Fibroblast of lung (primary cell): ENCODE data around the gene CCNG2. TPM values are rescaled to one million over a fixed set of nuclear protein-coding genes. Genes with fewer than 3 reads are reported as not detected.

Experiments used
- DNase-seq, 2 donors: peaks; one replicate each; pipeline versions ENCODE4 v3.0.0 to v3.0.0-alpha.2; 2010; ENCODE audit warnings: low read depth in 2 of 2
- H2AFZ ChIP-seq: 2 replicates; pipeline ENCODE4 v1.5.1; 2012; ENCODE audit warnings: low read length, control low read depth, inconsistent platforms
- H3K27ac ChIP-seq: 2 replicates; pipeline ENCODE4 v1.5.1; 2011; ENCODE audit warnings: low read length, control low read depth; ENCODE audit not compliant: insufficient read depth
- H3K27me3 ChIP-seq: 2 replicates; pipeline ENCODE4 v1.5.1; 2011; ENCODE audit warnings: mild to moderate bottlenecking, low read length; ENCODE audit not compliant: control insufficient read depth, insufficient read depth
- H3K36me3 ChIP-seq: 2 replicates; pipeline ENCODE4 v1.5.1; 2011; ENCODE audit warnings: low read length; ENCODE audit not compliant: control insufficient read depth, insufficient read depth
- H3K4me1 ChIP-seq: 2 replicates; pipeline ENCODE4 v1.5.1; 2011; ENCODE audit warnings: low read length; ENCODE audit not compliant: control insufficient read depth, insufficient read depth; ENCODE audit errors: extremely low read depth
- H3K4me2 ChIP-seq: 2 replicates; pipeline ENCODE4 v1.5.1; 2011; ENCODE audit warnings: low read length, control low read depth; ENCODE audit not compliant: insufficient read depth; ENCODE audit errors: extremely low read depth
- H3K4me3 ChIP-seq, 4 experiments: fragments of 200-600 bp in 1 of 4; sonication (generic) in 1 of 4; replicated peaks in 1 of 4; 2 replicates each; pipeline ENCODE4 v1.5.1; 2011 to 2016; ENCODE audit warnings: low read length in 4 of 4, low read depth in 3 of 4, mild to moderate bottlenecking in 3 of 4, control low read depth in 2 of 4, inconsistent platforms in 1 of 4, mixed read lengths in 1 of 4; ENCODE audit not compliant: insufficient read depth in 1 of 4; ENCODE audit errors: control extremely low read depth in 1 of 4
- H3K79me2 ChIP-seq: 2 replicates; pipeline ENCODE4 v1.5.1; 2012; ENCODE audit warnings: mild to moderate bottlenecking, low read length, inconsistent platforms; ENCODE audit not compliant: control insufficient read depth, insufficient read depth
- H3K9ac ChIP-seq: 2 replicates; pipeline ENCODE4 v1.5.1; 2011; ENCODE audit warnings: mild to moderate bottlenecking, low read length, control low read depth; ENCODE audit not compliant: insufficient read depth
- H3K9me3 ChIP-seq: 2 replicates; pipeline ENCODE4 v1.5.1; 2012; ENCODE audit warnings: low read depth, low read length; ENCODE audit not compliant: control insufficient read depth, insufficient read depth
- H4K20me1 ChIP-seq: 2 replicates; pipeline ENCODE4 v1.5.1; 2011; ENCODE audit warnings: low read length; ENCODE audit not compliant: control insufficient read depth, insufficient read depth; ENCODE audit errors: extremely low read depth
- CTCF ChIP-seq, 2 donors: IDR thresholded peaks in 1 of 2; conservative IDR thresholded peaks in 1 of 2; 1 replicate in 1 of 2; 2 replicates in 1 of 2; pipeline ENCODE4 v1.5.1; 2011 to 2012; ENCODE audit warnings: low read length in 2 of 2, control low read depth in 1 of 2, inconsistent platforms in 1 of 2, low read depth in 1 of 2, mild to moderate bottlenecking in 1 of 2
- EZH2 ChIP-seq: IDR thresholded peaks from 2 replicates; pipeline ENCODE4 v1.5.1; 2012; ENCODE audit warnings: low read length, control low read depth, mild to moderate bottlenecking; ENCODE audit errors: missing control alignments
- polyA plus RNA-seq, 2 donors: library from polyadenylated mRNA; depleted of rRNA in 1 of 2; stranded (reverse) in 1 of 2; unstranded in 1 of 2; fragments of >200 nt; gene quantifications; 2 replicates each; pipeline ENCODE4 v1.2.1, GENCODE V29; 2011 to 2012; ENCODE audit warnings: missing spikeins in 1 of 2
- total RNA-seq: library from RNA; depleted of rRNA; stranded (reverse); fragments of >200 nt; gene quantifications from 2 replicates; pipeline ENCODE4 v1.2.1, GENCODE V29; 2014

CCNG2 gene
- total and polyA plus RNA-seq, 2 donors (not counting 1 experiment from before 2014, with no cell fraction given): 20.1 to 30.3 TPM

GRCh38 chr4:77177199-77177598 is 20.2 kb downstream of the CCNG2 start:
- H3K36me3 ChIP-seq: no peaks in the 10 kb centered on the region
- peak in 1 of 2 donors; percentile 48 for DNase-seq

GRCh38 chr4:77178560-77178959 is 21.6 kb downstream of the CCNG2 start:
- H3K9ac ChIP-seq: no peak overlapping the region
- peaks cover 32% of the 10 kb centered on the region for H3K27me3 ChIP-seq
- no peaks in the 10 kb centered on the region for H3K9me3 ChIP-seq
- H3K27ac ChIP-seq: no peak overlapping the region
- no peak for DNase-seq
- no peaks in the 10 kb centered on the region for H3K4me1 ChIP-seq
- H3K4me2 ChIP-seq: no peak overlapping the region
- TF ChIP-seq EZH2: no peak
- no peak for TF ChIP-seq CTCF (conservative IDR thresholded peaks at IDR 0.05 in 1 of 2, IDR thresholded peaks at IDR 0.05 in 1 of 2; ENCODE audit: low read depth in 1 of 2, low read length in 2 of 2)
- no peaks in the 10 kb centered on the region for H3K36me3 ChIP-seq
- no peak overlapping the region for H3K4me3 ChIP-seq
- H4K20me1 ChIP-seq: no peaks in the 10 kb centered on the region
- no peak overlapping the region for H2AFZ ChIP-seq
- no peaks in the 10 kb centered on the region for H3K79me2 ChIP-seq

More at GRCh38 chr4:77177199-77177598, 20.2 kb downstream of the CCNG2 start:
- Histone ChIP-seq H3K9me3 (no peaks in the 10 kb centered on the region), H2AFZ (no peak overlapping the region), H3K9ac (no peak overlapping the region), H3K27me3 (peaks cover 28% of the 10 kb centered on the region), H4K20me1 (no peaks in the 10 kb centered on the region), H3K4me3 (no peak overlapping the region), H3K79me2 (no peaks in the 10 kb centered on the region), H3K4me1 (peaks cover 5% of the 10 kb centered on the region), H3K27ac (no peak overlapping the region), H3K4me2 (no peak overlapping the region)
- TF ChIP-seq EZH2 (no peak), CTCF (conservative IDR thresholded peaks at IDR 0.05 in 1 of 2, IDR thresholded peaks at IDR 0.05 in 1 of 2; ENCODE audit: low read depth in 1 of 2, low read length in 2 of 2) (no peak)

DNA sequence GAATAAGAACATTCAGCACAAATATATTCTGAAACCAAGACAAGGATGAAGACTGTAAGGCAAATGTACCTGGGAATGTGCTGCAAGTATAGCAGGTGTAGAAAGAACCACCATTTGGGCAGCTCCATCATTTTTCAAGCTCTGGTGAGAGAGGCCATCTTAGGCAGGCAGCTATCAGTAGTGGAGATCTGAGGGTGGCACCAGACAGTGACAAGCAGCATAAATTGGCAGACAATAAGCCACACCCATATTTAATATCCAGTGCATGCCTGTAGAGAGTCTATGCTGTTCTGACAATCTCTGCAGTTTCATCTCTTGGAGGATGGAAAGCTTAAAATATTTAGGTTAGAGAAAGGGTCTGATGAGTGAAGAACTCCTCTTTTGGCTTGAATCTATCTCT is 22.5 kb downstream of the CCNG2 start:
- no peaks in the 10 kb centered on the region for H3K36me3 ChIP-seq
- H3K4me3 ChIP-seq: no peak overlapping the region
- no peak for DNase-seq
- no peak overlapping the region for H3K9ac ChIP-seq
- H3K27ac ChIP-seq: no peak overlapping the region
- no peaks in the 10 kb centered on the region for H3K79me2 ChIP-seq
- H3K4me2 ChIP-seq: no peak overlapping the region
- TF ChIP-seq CTCF (conservative IDR thresholded peaks at IDR 0.05 in 1 of 2, IDR thresholded peaks at IDR 0.05 in 1 of 2; ENCODE audit: low read depth in 1 of 2, low read length in 2 of 2): no peak
- TF ChIP-seq EZH2: no peak
- H3K9me3 ChIP-seq: no peaks in the 10 kb centered on the region
- H4K20me1 ChIP-seq: no peaks in the 10 kb centered on the region
- no peak overlapping the region for H2AFZ ChIP-seq
- H3K27me3 ChIP-seq: peaks cover 37% of the 10 kb centered on the region
- H3K4me1 ChIP-seq: no peaks in the 10 kb centered on the region
